K562 (cell line): ENCODE data around the gene XRCC5.

ENCODE experiments used
- CTCF ChIP-seq, 3 experiments: IDR thresholded peaks in 2 of 3; conservative IDR thresholded peaks in 1 of 3; 2 replicates each; pipeline ENCODE4 v1.5.1; 2011 to 2012; ENCODE audit warnings: low read length in 3 of 3, mild to moderate bottlenecking in 3 of 3, control low read depth in 2 of 3, improper control_type of control experiment in 1 of 3, inconsistent platforms in 1 of 3, low read depth in 1 of 3, mixed read lengths in 1 of 3, moderate library complexity in 1 of 3; ENCODE audit not compliant: insufficient read depth in 2 of 3
- ZKSCAN1 ChIP-seq: fragments of 150-350 bp; IDR thresholded peaks from 2 replicates; pipeline ENCODE4 v1.6.1; 2016; ENCODE audit warnings: low read depth, low read length

DNA sequence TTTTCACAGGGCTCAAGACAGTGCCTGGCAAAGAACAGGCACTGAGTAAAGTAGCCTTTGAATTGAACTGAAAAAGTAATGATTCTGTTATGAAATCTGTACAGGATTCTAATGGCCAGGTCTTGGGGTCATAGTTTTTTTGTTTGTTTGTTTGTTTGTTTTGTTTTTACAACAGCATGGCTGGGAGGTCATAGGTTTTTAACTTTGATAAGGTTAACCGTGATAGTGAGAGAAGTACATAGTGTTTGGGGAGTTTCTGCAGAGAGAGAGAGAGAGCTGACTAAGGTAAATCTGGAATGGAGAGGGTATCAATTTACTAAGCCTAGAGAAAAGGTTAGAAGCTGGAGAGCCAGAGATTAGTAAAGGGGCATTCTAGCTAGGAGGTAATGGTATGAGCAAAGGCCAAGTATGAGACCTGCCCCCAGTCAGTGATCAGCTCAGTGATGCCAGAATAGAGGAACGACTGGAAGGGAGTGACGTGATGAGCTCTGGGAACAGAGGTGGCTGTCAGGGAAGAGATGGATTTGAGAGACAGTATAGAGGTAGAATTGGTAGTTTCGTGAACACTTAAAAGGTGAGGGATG is 25.9 kb downstream of the XRCC5 start:
- TF ChIP-seq CTCF (IDR thresholded peaks at IDR 0.05 in 2 of 3, conservative IDR thresholded peaks at IDR 0.05 in 1 of 3; ENCODE audit: insufficient read depth in 2 of 3, low read depth in 1 of 3, low read length in 3 of 3) (no peak), ZKSCAN1 (no peak)
